SU-DHL-6 (cell line): ENCODE results near the gene FCHSD1.

Experiments
- H2AFZ ChIP-seq: fragments of 200-600 bp; sonication (generic); 2 replicates; pipeline ENCODE4 v1.6.1; 2014; ENCODE audit warnings: low read depth, mild to moderate bottlenecking, moderate library complexity, mixed read lengths, antibody characterized with exemption, low read length; ENCODE audit not compliant: severe bottlenecking
- H3F3A ChIP-seq: fragments of 200-600 bp; shearing (Covaris generic); 2 replicates; pipeline ENCODE4 v1.6.0; 2016; ENCODE audit warnings: antibody characterized with exemption, mild to moderate bottlenecking; ENCODE audit not compliant: insufficient read depth
- H3K27ac ChIP-seq: fragments of 200-600 bp; sonication (generic); 2 replicates; pipeline ENCODE4 v1.5.1; 2016; ENCODE audit warnings: low read depth, mild to moderate bottlenecking, low read length, moderate library complexity, mixed read lengths
- H3K27me3 ChIP-seq: fragments of 200-600 bp; sonication (generic), shearing (Covaris generic); 2 replicates; pipeline ENCODE4 v1.6.0; 2014; ENCODE audit warnings: mild to moderate bottlenecking, low read length
- H3K36me3 ChIP-seq: fragments of 200-600 bp; sonication (generic); 2 replicates; pipeline ENCODE4 v1.6.1; 2014; ENCODE audit warnings: mild to moderate bottlenecking, low read length, mixed read lengths
- H3K4me2 ChIP-seq: fragments of 300-600, 200-600 bp; shearing (Covaris generic), sonication (generic); 2 replicates; pipeline ENCODE4 v1.6.0; 2014; ENCODE audit warnings: low read length, low read depth, mild to moderate bottlenecking; ENCODE audit not compliant: poor library complexity, severe bottlenecking
- H3K4me3 ChIP-seq: fragments of 200-600 bp; sonication (generic); 2 replicates; pipeline ENCODE4 v1.5.1; 2014; ENCODE audit warnings: antibody characterized with exemption, low read length, mild to moderate bottlenecking, mixed read lengths; ENCODE audit not compliant: insufficient read depth, poor library complexity, severe bottlenecking
- H3K79me2 ChIP-seq: fragments of 200-600 bp; sonication (generic); 2 replicates; pipeline ENCODE4 v1.6.1; 2014; ENCODE audit warnings: mild to moderate bottlenecking, low read length, moderate library complexity; ENCODE audit not compliant: insufficient read depth
- H3K9ac ChIP-seq: fragments of 200-600 bp; sonication (generic); 2 replicates; pipeline ENCODE4 v1.7.0; 2014; ENCODE audit warnings: mild to moderate bottlenecking, low read length
- H3K9me2 ChIP-seq: fragments of 200-600 bp; sonication (generic); replicated peaks from 2 replicates; pipeline ENCODE4 v1.6.1; 2014; ENCODE audit warnings: low read length; ENCODE audit not compliant: insufficient read depth
- H3K9me3 ChIP-seq: fragments of 200-600 bp; sonication (generic); 2 replicates; pipeline ENCODE4 v1.6.1; 2014; ENCODE audit warnings: low read length, mixed read lengths; ENCODE audit not compliant: insufficient read depth
- H4K20me1 ChIP-seq: fragments of 200-600 bp; sonication (generic); 2 replicates; pipeline ENCODE4 v1.6.1; 2014; ENCODE audit warnings: low read depth, mild to moderate bottlenecking, antibody characterized with exemption, low read length, moderate library complexity, mixed read lengths
- EZH2phosphoT487 ChIP-seq: fragments of 200-600 bp; sonication (generic), shearing (Covaris generic); conservative IDR thresholded peaks from 2 replicates; pipeline ENCODE4 v1.6.1; 2018; ENCODE audit warnings: mild to moderate bottlenecking, antibody characterized with exemption, low read length, moderate library complexity, mixed read lengths
- TF ChIP-seq, protein P1 (sequence below): fragments of 200-600 bp; sonication (generic); IDR thresholded peaks from one replicate; pipeline ENCODE4 v1.5.1; 2017; ENCODE audit warnings: antibody characterized with exemption, mild to moderate bottlenecking, low read length, moderate library complexity; ENCODE audit not compliant: insufficient read depth, poor library complexity, severe bottlenecking

Gene FCHSD1

DNA sequence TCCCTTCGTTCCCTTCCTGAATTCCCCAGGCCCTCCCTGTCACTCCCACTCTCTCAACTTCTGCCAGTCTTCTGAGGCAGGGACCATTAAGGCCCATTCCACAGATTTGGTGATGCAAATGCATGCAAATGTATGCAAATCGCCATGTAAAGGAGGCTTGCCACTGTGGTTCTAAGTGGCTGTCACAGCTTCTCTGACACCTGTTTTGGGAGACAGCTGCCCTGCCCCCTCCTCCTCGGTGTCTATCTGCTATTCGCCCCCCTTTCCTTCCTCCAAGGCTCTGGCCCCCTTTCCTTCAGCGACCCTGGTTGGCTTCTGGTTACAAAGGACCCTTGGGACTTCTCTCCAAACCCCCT is 41.3 kb upstream of the FCHSD1 start:
- Histone ChIP-seq H3K79me2 (no peaks in the 10 kb centered on the region), H3K36me3 (no peaks in the 10 kb centered on the region), H3K27ac (no peak overlapping the region), H3K9me2 (no peaks in the 10 kb centered on the region), H3F3A (no peaks in the 10 kb centered on the region), H4K20me1 (no peaks in the 10 kb centered on the region), H3K27me3 (no peaks in the 10 kb centered on the region), H3K9me3 (no peaks in the 10 kb centered on the region), H3K4me2 (peak overlapping the region; percentile 33), H3K9ac (no peak overlapping the region), H3K4me3 (no peak overlapping the region), H2AFZ (no peak overlapping the region)
- no peak for TF ChIP-seq EZH2phosphoT487
- TF ChIP-seq, protein P1, sequence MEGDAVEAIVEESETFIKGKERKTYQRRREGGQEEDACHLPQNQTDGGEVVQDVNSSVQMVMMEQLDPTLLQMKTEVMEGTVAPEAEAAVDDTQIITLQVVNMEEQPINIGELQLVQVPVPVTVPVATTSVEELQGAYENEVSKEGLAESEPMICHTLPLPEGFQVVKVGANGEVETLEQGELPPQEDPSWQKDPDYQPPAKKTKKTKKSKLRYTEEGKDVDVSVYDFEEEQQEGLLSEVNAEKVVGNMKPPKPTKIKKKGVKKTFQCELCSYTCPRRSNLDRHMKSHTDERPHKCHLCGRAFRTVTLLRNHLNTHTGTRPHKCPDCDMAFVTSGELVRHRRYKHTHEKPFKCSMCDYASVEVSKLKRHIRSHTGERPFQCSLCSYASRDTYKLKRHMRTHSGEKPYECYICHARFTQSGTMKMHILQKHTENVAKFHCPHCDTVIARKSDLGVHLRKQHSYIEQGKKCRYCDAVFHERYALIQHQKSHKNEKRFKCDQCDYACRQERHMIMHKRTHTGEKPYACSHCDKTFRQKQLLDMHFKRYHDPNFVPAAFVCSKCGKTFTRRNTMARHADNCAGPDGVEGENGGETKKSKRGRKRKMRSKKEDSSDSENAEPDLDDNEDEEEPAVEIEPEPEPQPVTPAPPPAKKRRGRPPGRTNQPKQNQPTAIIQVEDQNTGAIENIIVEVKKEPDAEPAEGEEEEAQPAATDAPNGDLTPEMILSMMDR = no peak

DNA sequence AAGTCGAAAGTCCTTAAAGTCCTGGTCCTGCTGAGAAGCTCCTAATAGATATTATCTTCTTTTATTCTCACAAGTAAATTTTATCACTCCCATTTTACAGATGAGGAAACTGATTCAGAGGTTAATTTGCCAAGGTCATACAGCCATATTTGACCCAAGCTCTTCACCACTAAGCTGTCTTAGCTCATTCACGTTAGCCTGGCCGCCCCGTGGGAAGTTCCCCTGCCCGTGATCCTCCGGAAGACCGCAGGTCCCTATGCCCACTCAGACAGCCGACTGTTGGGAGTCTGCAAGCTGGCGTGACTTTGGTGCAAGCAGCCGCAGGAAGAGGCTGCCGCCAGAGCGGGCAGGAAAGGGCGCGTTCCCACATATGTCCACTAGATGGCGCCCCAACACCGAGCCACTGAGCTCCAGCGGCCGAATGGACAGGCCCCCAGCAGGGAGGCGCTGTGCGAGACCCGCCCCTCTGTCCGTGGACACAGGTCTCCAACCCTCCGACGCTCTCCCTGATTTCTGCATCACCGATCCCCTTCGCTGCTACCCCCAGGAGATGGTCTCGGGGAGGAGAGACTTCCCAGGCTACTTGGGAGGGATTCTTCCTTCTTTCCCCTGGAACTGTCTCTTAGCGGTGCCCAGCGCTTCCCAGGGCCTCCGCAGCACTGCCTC is 40.8 kb upstream of the FCHSD1 start:
- H2AFZ ChIP-seq = no peak overlapping the region
- no peak overlapping the region for H3K4me3 ChIP-seq
- H3K9ac ChIP-seq = no peak overlapping the region

GRCh38 chr5:141691286-141691866 is 40.2 kb upstream of the FCHSD1 start:
- H3K4me3 ChIP-seq = no peak overlapping the region
- TF ChIP-seq EZH2phosphoT487 = no peak
- TF ChIP-seq, protein P1 = no peak
- no peaks in the 10 kb centered on the region for H3F3A ChIP-seq
- H2AFZ ChIP-seq = no peak overlapping the region
- no peak overlapping the region for H3K4me2 ChIP-seq
- no peaks in the 10 kb centered on the region for H3K79me2 ChIP-seq
- H3K36me3 ChIP-seq = no peaks in the 10 kb centered on the region
- no peaks in the 10 kb centered on the region for H3K9me3 ChIP-seq
- no peaks in the 10 kb centered on the region for H3K27me3 ChIP-seq
- no peak overlapping the region for H3K9ac ChIP-seq
- no peaks in the 10 kb centered on the region for H3K9me2 ChIP-seq
- no peak overlapping the region for H3K27ac ChIP-seq
- H4K20me1 ChIP-seq = no peaks in the 10 kb centered on the region

More for the DNA sequence above, 40.8 kb upstream of the FCHSD1 start:
- Histone ChIP-seq H3K79me2 (no peaks in the 10 kb centered on the region), H4K20me1 (no peaks in the 10 kb centered on the region), H3K27ac (no peak overlapping the region), H3F3A (no peaks in the 10 kb centered on the region), H3K36me3 (no peaks in the 10 kb centered on the region), H3K9me3 (no peaks in the 10 kb centered on the region), H3K27me3 (no peaks in the 10 kb centered on the region), H3K4me2 (peak overlapping the region; percentile 33), H3K9me2 (no peaks in the 10 kb centered on the region)
- TF ChIP-seq, protein P1 = peak; percentile 76
- no peak for TF ChIP-seq EZH2phosphoT487
